CD14-positive monocyte (primary cell): ENCODE results near the gene SLC9A8. TPM values are rescaled to one million over a fixed set of nuclear protein-coding genes. Genes with fewer than 3 reads are reported as not detected.

Experiments
- DNase-seq, 3 donors: peaks; one replicate each; pipeline ENCODE4 v3.0.0-alpha.2; 2011 to 2022
- H2AFZ ChIP-seq: 2 replicates; pipeline ENCODE4 v1.6.0; 2012; ENCODE audit warnings: mild to moderate bottlenecking, low read depth, low read length, inconsistent platforms; ENCODE audit not compliant: insufficient read depth, poor library complexity, severe bottlenecking
- H3K27ac ChIP-seq, 2 donors: 1 replicate in 1 of 2; 2 replicates in 1 of 2; pipeline ENCODE4 v1.5.1; 2012 to 2013; ENCODE audit warnings: low read length in 2 of 2, control low read depth in 1 of 2, inconsistent platforms in 1 of 2, low read depth in 1 of 2, mild to moderate bottlenecking in 1 of 2
- H3K27me3 ChIP-seq, 2 donors: one replicate each; pipeline versions ENCODE4 v1.6.0 to v1.6.1; 2011 to 2013; ENCODE audit warnings: low read length in 2 of 2; ENCODE audit not compliant: control insufficient read depth in 2 of 2, insufficient read depth in 2 of 2
- H3K36me3 ChIP-seq, 2 donors: replicated peaks in 1 of 2; 1 replicate in 1 of 2; 2 replicates in 1 of 2; pipeline versions ENCODE4 v1.5.1 to v1.6.1; 2012 to 2013; ENCODE audit warnings: low read length in 2 of 2, control low read depth in 1 of 2, inconsistent platforms in 1 of 2, mild to moderate bottlenecking in 1 of 2; ENCODE audit not compliant: insufficient read depth in 2 of 2, control insufficient read depth in 1 of 2
- H3K4me1 ChIP-seq, 2 donors: 1 replicate in 1 of 2; 2 replicates in 1 of 2; pipeline versions ENCODE4 v1.5.1 to v1.6.1; 2012 to 2013; ENCODE audit warnings: low read length in 2 of 2, control low read depth in 1 of 2, inconsistent platforms in 1 of 2, mild to moderate bottlenecking in 1 of 2, moderate library complexity in 1 of 2; ENCODE audit not compliant: insufficient read depth in 2 of 2, control insufficient read depth in 1 of 2
- H3K4me2 ChIP-seq: replicated peaks from 2 replicates; pipeline ENCODE3; 2012; ENCODE audit warnings: low read length, moderate library complexity, mild to moderate bottlenecking; ENCODE audit not compliant: poor library complexity, severe bottlenecking; ENCODE audit errors: extremely low read depth
- H3K4me3 ChIP-seq, 3 experiments: fragments of 200-600 bp in 1 of 3; sonication (generic) in 1 of 3; replicated peaks in 1 of 3; 1 replicate in 2 of 3; 2 replicates in 1 of 3; pipeline ENCODE4 v1.5.1; 2011 to 2013; ENCODE audit warnings: low read length in 3 of 3, mild to moderate bottlenecking in 3 of 3, control low read depth in 2 of 3, low read depth in 2 of 3, inconsistent platforms in 1 of 3, moderate library complexity in 1 of 3
- H3K79me2 ChIP-seq: 2 replicates; pipeline ENCODE4 v1.6.0; 2012; ENCODE audit warnings: mild to moderate bottlenecking, control low read depth, inconsistent platforms, low read length, moderate library complexity; ENCODE audit not compliant: insufficient read depth
- H3K9ac ChIP-seq: 2 replicates; pipeline ENCODE4 v1.6.0; 2017; ENCODE audit warnings: low read length, mild to moderate bottlenecking; ENCODE audit not compliant: insufficient read depth, poor library complexity, severe bottlenecking
- H3K9me3 ChIP-seq, 2 donors: replicated peaks in 1 of 2; 1 replicate in 1 of 2; 2 replicates in 1 of 2; pipeline versions ENCODE4 v1.5.1 to v1.6.1; 2012 to 2013; ENCODE audit warnings: low read length in 2 of 2, control low read depth in 1 of 2; ENCODE audit not compliant: control insufficient read depth in 1 of 2, insufficient read depth in 1 of 2
- H4K20me1 ChIP-seq: 2 replicates; pipeline ENCODE4 v1.6.0; 2012; ENCODE audit warnings: mild to moderate bottlenecking, low read length, control low read depth, moderate library complexity; ENCODE audit not compliant: insufficient read depth
- H3K27ac Mint-ChIP-seq, 7 donors: one replicate each; pipeline ENCODE4 v1.8.0; 2020; ENCODE audit warnings: mild to moderate bottlenecking in 7 of 7, mixed read lengths in 7 of 7, moderate library complexity in 6 of 7, inconsistent platforms in 2 of 7
- H3K27me3 Mint-ChIP-seq, 3 donors: one replicate each; pipeline ENCODE4 v1.8.0; 2021 to 2022; ENCODE audit warnings: low read depth in 3 of 3, mild to moderate bottlenecking in 3 of 3, mixed read lengths in 3 of 3, moderate library complexity in 3 of 3, inconsistent platforms in 1 of 3
- H3K36me3 Mint-ChIP-seq, 2 donors: one replicate each; pipeline ENCODE4 v1.8.0; 2020; ENCODE audit warnings: mixed read lengths in 2 of 2, inconsistent platforms in 1 of 2, mild to moderate bottlenecking in 1 of 2
- H3K4me1 Mint-ChIP-seq: one replicate; pipeline ENCODE4 v1.8.0; 2020; ENCODE audit warnings: mild to moderate bottlenecking, mixed read lengths
- H3K4me3 Mint-ChIP-seq, 2 donors: one replicate each; pipeline ENCODE4 v1.8.0; 2020; ENCODE audit warnings: mild to moderate bottlenecking in 2 of 2, mixed read lengths in 2 of 2, moderate library complexity in 1 of 2
- H3K9me3 Mint-ChIP-seq, 7 donors: one replicate each; pipeline ENCODE4 v1.8.0; 2020 to 2022; ENCODE audit warnings: mixed read lengths in 7 of 7, mild to moderate bottlenecking in 6 of 7, moderate library complexity in 6 of 7, inconsistent platforms in 2 of 7
- CTCF ChIP-seq: fragments of 200-600 bp; IDR thresholded peaks from one replicate; pipeline ENCODE4 v1.8.0; 2022; ENCODE audit warnings: antibody characterized with exemption, mild to moderate bottlenecking
- WGBS: methylation state at CpG from one replicate; pipeline ENCODE4 v1.1.5; 2013; ENCODE audit warnings: missing lambda C conversion rate; ENCODE audit not compliant: insufficient coverage; 5-methylcytosine and 5-hydroxymethylcytosine counted together
- intact Hi-C, 2 donors: fragments of 100-400 bp; cut with micrococcal nuclease; formaldehyde crosslinking; loops; one replicate each; pipeline versions ENCODE4 v1.15.0 to v1.15.1; 2023
- polyA plus RNA-seq, 3 donors: library from polyadenylated mRNA; depleted of rRNA in 1 of 3; unstranded in 2 of 3; stranded (reverse) in 1 of 3; fragments of 300-500 nt in 2 of 3; fragments of >200 nt in 1 of 3; fragmentation: Illumina TruSeq in 2 of 3; gene quantifications; 1 replicate in 2 of 3; 2 replicates in 1 of 3; pipeline ENCODE4 v1.2.3, GENCODE V29; 2012 to 2021

SLC9A8 gene
- polyA plus RNA-seq, 3 donors: 3.0 to 14.6 (median 3.3) TPM

- Histone ChIP-seq H3K9ac (peak overlapping the region; percentile 16), H3K4me3 (no peak overlapping the region), H3K27me3 (no peaks in the 10 kb centered on the region), H3K4me2 (peak overlapping the region; percentile 7), H3K4me1 (peaks cover 59 to 72% of the 10 kb centered on the region in 2 donors), H4K20me1 (no peaks in the 10 kb centered on the region), H3K36me3 (no peaks in the 10 kb centered on the region), H2AFZ (no peak overlapping the region), H3K9me3 (no peaks in the 10 kb centered on the region), H3K27ac (peak overlapping the region; percentile 22 to 28), H3K79me2 (no peaks in the 10 kb centered on the region)
- Mint-ChIP-seq H3K9me3 (peaks cover 0 to 9% (median 0%) of the 10 kb centered on the region in 7 donors), H3K4me1 (peaks cover 79% of the 10 kb centered on the region), H3K27me3 (peaks cover 2 to 14% (median 2%) of the 10 kb centered on the region in 3 donors), H3K27ac (peak overlapping the region; percentile 29 to 90 (median 79)), H3K4me3 (peak overlapping the region in 1 of 2 donors; percentile 3), H3K36me3 (peaks cover 0 to 8% of the 10 kb centered on the region in 2 donors)
- intact Hi-C loops: no loop called here
- DNase-seq: peak; percentile 59 to 87 (median 85)
- WGBS: 13% methylated on average over 4 of the region's 9 CpGs
- no peak for TF ChIP-seq CTCF
Measured at GRCh38 chr20:49790077-49790798, 22.4 kb upstream of the SLC9A8 start.

- Histone ChIP-seq H3K27me3 (no peaks in the 10 kb centered on the region), H4K20me1 (no peaks in the 10 kb centered on the region), H3K4me1 (peaks cover 54 to 66% of the 10 kb centered on the region in 2 donors), H3K4me2 (no peak overlapping the region), H3K36me3 (no peaks in the 10 kb centered on the region), H3K9ac (no peak overlapping the region), H3K4me3 (no peak overlapping the region), H3K9me3 (no peaks in the 10 kb centered on the region), H3K27ac (no peak overlapping the region), H2AFZ (no peak overlapping the region), H3K79me2 (no peaks in the 10 kb centered on the region)
- Mint-ChIP-seq H3K4me1 (peaks cover 74% of the 10 kb centered on the region), H3K4me3 (peak overlapping the region in 1 of 2 donors; percentile 16), H3K27me3 (peaks cover 2 to 11% (median 2%) of the 10 kb centered on the region in 3 donors), H3K36me3 (peaks cover 0 to 8% of the 10 kb centered on the region in 2 donors), H3K27ac (peak overlapping the region in 3 of 7 donors; percentile 28 to 58 (median 41)), H3K9me3 (peaks cover 0 to 9% (median 0%) of the 10 kb centered on the region in 7 donors)
- intact Hi-C loops: no loop called here
- DNase-seq: no peak
- TF ChIP-seq CTCF: no peak
- WGBS: no CpG with 5 or more reads among the region's 2 CpGs
Measured at GRCh38 chr20:49791165-49791564, 21.5 kb upstream of the SLC9A8 start.
